Effector CD4-positive, alpha-beta T cell (primary cell): ENCODE results near the gene ARMC9.
"Not testable (repeated sequence)": the region's sequence is repeated elsewhere in the genome, so short reads cannot be mapped to it uniquely, and the experiment has no call there.

ENCODE experiments used
- DNase-seq: peaks from one replicate; pipeline ENCODE4 v3.0.0-alpha.2; 2020

The ARMC9 gene

GRCh38 chr2:231387904-231388724 lies 189.7 kb downstream of the ARMC9 start:
- no peak for DNase-seq

DNA sequence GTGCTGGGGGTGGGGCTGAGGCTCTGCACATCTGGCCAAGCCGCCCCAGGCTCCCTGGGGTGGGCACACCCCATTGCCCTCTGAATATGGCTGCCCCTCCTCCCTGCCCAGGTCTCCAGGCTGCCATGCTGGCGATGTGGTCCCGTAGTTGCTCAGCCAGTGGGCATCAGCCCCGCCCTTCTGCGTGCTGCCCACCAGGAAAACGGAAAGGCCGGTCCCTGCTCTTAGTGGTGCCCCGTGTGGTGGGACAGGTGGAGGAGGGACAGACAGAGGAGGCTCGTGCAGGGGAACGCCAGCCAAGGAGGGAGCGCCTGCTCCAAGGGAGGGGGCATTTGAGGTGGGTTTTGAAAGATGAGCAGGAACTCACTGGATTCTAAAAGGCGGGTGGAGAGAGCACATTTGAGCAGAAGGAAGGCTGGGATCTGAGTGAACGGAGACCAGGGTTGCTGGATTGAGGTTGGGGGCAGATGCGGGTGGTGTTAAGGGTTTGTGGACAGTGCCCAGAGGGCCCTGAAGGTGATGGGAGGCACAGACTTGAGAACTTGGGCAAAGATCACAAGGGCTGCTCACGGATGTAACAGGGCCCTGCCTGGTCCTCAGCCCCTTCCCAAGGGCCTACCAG lies 190.4 kb downstream of the ARMC9 start:
- no peak for DNase-seq

GRCh38 chr2:231390667-231391066 lies 192.2 kb downstream of the ARMC9 start:
- no peak for DNase-seq

DNA sequence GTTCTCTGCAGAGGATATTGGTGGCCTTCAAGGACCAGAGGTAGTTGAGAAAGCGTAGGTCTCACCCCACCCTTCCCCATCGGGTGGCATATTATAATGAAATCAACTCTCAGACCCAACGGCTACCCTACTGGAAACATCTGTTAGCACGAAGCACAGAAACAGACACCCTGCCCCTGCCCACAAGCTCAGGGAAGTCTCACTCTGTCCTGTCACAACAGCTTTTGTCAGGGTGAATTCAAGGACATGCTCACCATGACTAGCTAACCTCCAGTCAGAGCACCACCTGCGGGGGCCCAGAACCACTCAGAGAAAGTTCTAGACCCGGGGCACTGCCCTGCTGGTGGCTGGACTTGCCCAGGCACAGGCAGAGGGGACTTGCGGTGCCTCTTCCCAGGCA lies 193.6 kb downstream of the ARMC9 start:
- DNase-seq, result no peak

DNA sequence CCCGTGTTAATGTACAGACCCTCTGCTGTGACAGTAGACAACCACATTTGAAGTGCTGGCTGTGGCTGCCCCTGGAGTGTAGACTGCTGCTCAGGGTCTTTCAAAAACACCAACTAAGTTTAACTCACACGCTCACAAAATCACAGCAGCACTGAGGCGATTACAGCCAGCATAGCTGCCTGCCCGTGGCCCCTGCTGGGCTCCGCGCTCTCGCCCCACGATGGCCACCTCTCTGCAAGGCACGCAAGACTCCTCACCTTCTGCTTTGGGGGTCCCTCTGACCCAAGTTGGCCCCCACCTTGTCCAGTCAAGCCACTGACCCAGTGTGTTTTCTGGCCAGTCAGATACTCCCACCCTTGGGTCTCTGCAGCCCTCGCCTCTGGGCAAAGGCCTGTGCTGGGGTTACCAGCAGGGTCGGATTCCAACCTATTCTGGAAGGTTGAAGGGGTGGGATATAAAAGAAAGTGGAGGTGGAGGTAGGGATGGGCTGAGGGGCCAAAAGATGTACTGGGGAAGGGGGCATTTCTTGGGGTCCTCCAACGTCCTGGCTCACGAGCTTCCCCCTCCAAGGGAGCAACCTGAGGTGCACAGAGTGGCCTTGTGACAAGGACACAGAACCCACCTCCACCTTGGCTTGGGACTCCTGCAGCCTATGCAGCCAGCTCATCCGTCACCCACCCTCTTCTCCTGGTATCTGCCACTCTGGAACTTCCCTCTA lies 194.2 kb downstream of the ARMC9 start:
- no peak for DNase-seq

DNA sequence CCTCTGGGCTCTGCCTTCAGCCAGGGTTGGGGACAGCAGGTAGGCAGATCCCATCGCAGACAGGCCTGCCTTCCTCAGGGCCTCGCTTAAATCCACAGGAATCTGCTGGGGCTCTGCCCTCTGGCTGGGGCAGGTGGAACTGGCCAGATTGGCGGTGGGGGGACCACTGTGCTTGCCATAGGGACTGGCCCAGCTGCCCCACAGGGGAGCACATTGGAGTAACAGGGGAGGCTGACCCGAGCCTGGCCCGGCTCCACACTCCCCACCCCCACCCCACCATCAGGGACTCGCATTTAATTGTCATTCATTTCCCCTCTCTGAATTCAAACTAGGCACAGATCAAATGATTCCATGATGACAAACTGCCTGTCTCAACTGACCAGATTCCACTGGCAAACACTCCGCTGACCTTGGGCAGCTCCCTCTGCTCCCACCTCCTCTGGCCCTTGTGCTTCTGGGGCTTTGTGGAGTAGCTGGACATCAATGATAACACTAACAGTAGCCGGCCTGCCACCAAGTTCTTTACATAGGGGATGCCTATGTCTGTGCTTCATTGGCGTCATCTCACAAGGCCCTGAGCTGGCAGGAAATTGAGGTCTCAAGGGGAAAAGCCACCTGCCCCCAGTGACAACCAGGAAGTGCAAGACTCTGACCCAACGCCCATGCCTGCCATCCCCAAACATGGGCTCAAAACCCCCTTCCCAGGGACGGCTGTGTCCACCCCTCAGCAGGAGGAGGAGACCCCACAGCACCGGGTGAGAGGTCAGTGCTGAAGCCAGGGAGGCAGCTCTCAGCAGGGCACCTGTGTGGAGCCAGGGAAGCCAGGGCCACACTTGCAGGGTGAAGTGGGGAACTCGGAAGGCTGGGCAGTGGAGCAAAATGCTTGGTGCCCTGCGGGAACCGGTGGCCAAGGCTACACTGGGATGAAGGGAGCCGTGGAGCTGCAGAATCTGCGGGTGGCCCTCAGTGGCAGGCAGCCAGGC lies 195.0 kb downstream of the ARMC9 start:
- DNase-seq, result no peak

GRCh38 chr2:231394211-231395141 lies 196.0 kb downstream of the ARMC9 start:
- DNase-seq, result no peak

- no peak for DNase-seq
These were observed 197.0 kb downstream of the ARMC9 start, which contains the start of gene B3GNT7 for GRCh38 chr2:231395188-231396057. Gene B3GNT7 (plus strand): TSS chr2:231395710. CDS start chr2:231395804, 94 bp downstream.

DNA sequence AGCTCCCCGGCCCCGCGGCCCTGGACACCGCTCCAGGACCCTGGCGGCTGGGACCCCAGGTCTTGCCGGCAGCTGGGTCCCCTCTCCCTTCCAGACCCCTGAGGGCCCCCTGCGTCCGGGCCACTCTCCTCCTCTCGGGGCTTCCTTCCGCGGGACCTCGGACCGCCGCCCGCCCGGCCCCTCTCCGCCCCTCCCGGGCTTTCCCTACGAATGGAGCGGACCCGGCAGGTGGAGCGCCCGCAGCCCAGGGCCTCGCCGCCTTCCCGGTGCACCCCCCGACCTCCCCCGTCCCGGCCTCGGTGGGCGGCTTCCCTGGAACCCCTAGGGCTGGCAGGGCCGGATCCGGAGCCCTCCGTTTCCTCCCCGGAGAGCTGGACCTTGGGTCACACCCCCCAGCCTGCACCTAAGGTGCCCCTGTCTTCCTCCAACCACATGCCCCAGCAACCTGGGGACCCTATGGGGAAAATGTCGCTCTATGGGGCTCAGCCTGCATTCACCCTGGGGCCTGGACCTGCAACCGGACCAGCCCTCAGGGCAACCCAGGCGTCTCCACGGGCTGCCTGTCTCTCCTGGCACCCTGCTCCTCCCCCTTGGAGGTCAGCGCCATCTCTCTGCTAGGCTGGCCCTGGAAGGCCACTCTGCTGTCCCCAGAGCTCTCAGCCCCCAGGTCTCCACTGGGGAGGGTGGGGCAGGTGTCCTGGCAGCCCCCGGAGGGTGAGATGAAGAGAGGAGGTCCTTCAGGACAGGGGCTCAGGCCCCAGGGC lies 197.8 kb downstream of the ARMC9 start:
- no peak for DNase-seq

- DNase-seq, result no peak
These were observed 198.8 kb downstream of the ARMC9 start for GRCh38 chr2:231397011-231397927.

DNA sequence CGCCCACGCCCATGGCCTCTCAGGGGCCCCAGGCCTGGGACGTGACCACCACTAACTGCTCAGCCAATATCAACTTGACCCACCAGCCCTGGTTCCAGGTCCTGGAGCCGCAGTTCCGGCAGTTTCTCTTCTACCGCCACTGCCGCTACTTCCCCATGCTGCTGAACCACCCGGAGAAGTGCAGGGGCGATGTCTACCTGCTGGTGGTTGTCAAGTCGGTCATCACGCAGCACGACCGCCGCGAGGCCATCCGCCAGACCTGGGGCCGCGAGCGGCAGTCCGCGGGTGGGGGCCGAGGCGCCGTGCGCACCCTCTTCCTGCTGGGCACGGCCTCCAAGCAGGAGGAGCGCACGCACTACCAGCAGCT lies 199.5 kb downstream of the ARMC9 start:
- no peak for DNase-seq

DNA sequence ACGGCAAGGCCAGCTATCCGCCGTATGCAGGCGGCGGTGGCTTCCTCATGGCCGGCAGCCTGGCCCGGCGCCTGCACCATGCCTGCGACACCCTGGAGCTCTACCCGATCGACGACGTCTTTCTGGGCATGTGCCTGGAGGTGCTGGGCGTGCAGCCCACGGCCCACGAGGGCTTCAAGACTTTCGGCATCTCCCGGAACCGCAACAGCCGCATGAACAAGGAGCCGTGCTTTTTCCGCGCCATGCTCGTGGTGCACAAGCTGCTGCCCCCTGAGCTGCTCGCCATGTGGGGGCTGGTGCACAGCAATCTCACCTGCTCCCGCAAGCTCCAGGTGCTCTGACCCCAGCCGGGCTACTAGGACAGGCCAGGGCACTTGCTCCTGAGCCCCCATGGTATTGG lies 200.2 kb downstream of the ARMC9 start:
- no peak for DNase-seq

- DNase-seq, result no peak
These were observed 200.8 kb downstream of the ARMC9 start for GRCh38 chr2:231399046-231399852.

DNA sequence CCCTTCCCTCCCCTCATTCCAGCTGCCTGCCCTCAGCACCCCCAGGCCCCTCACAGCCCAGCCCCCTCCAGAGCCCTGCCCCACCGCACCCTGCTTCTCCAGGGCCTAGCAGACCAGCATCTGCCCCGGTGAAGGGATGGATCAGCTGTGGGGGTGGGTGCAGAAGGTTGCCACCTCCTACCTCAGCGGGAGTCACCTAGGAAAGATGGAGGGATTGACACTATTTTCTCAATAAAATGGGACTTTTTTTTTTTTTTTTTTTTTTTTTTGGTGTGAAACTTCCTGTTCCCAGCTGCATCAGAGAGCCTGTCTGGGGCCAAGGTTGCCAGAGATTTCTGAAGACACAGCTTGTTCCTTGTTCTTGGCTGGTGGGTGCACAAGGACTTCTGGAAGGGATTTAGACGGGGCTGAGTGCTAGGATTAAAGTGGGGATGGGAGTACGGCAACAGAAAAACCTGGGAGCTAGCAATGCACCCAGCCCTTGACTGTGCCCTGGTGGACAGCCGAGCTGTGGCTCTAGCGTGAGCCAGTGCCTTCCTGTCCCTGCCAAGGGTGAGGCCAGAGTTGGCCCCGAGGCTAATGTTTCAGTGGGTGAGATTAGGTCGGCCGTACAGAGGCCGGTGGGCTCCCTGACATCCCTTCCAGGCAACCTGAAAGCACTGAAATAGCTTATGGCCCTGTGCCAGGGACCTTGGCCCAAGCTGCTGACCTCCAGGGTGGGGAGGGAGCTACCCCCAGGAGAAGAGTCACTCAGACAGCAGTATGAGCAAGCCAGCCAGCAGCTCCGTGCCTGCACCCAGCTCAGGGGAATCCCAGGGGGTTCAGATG lies 201.6 kb downstream of the ARMC9 start:
- DNase-seq, result no peak

GRCh38 chr2:231400681-231401080 lies 202.2 kb downstream of the ARMC9 start:
- DNase-seq, result not testable (repeated sequence)

DNA sequence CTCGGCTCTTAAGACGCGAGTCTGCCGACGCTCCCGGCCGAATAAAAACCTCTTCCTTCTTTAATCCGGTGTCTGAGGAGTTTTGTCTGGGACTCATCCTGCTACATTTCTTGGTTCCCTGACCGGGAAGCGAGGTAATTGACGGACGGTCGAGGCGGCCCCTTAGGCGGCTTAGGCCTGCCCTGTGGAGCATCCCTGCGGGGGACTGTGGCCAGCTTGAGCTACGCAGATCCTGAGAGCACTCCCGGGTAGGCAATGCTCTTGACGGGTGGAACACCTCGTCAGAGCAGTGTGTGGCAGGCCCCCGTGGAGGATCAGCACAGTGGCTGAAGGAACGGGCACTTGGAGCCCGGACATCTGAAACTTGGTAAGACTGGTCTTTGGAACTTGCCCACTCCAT lies 202.7 kb downstream of the ARMC9 start:
- DNase-seq, result not testable (repeated sequence)
